IMR-90 (cell line): ENCODE measurements around the gene IL6ST. TPM values are rescaled to one million over a fixed set of nuclear protein-coding genes. Genes with fewer than 3 reads are reported as not detected.
A peak's percentile ranks its signal among the peaks of the same experiment; 100 is the strongest.

ENCODE experiments used
- ATAC-seq: fragments of 200-7000 bp; cut with Tn5 transposase; 2 replicates; pipeline ENCODE4 v1.9.1; 2020; ENCODE audit warnings: low read depth, mild to moderate bottlenecking, moderate library complexity
- BruUV-seq: library from RNA; stranded (reverse); fragments of 400-500 nt; replicated peaks from 2 replicates; lab custom pipeline; 2021; lab: Mats Ljungman, UMichigan
- CTCF ChIA-PET: fragments of 300-600 bp; formaldehyde crosslinking; extraction: SDS; loops from one replicate; lab custom pipeline; 2021; ENCODE audit warnings: antibody characterized with exemption; lab: Yijun Ruan, JAX
- POLR2A ChIA-PET: fragments of 300-600 bp; sonication (Branson Sonifier 250); formaldehyde crosslinking; loops from one replicate; lab custom pipeline; 2022; ENCODE audit warnings: antibody characterized with exemption; ENCODE audit not compliant: unreplicated experiment; lab: Charles Lee
- DNase-seq: peaks from one replicate; pipeline ENCODE4 v3.0.0; 2013
- H2AFZ ChIP-seq: replicated peaks from 2 replicates; pipeline ENCODE3; 2013; ENCODE audit warnings: low read length, mild to moderate bottlenecking; ENCODE audit not compliant: poor library complexity
- H2AK5ac ChIP-seq: 2 replicates; pipeline ENCODE4 v1.6.1; 2013; ENCODE audit warnings: low read depth, low read length, inconsistent platforms
- H2AK9ac ChIP-seq: replicated peaks from 2 replicates; pipeline ENCODE3; 2013; ENCODE audit warnings: mild to moderate bottlenecking, low read depth, low read length, moderate library complexity; ENCODE audit not compliant: poor library complexity
- H2BK120ac ChIP-seq: 2 replicates; pipeline ENCODE4 v1.6.1; 2013; ENCODE audit warnings: low read depth, low read length, inconsistent platforms
- H2BK15ac ChIP-seq: 3 replicates; pipeline ENCODE4 v1.6.1; 2013; ENCODE audit warnings: low read depth, low read length, inconsistent platforms
- H2BK20ac ChIP-seq: 2 replicates; pipeline ENCODE4 v1.6.1; 2013; ENCODE audit warnings: low read depth, mild to moderate bottlenecking, inconsistent platforms, low read length, moderate library complexity
- H2BK5ac ChIP-seq: 2 replicates; pipeline ENCODE4 v1.6.1; 2013; ENCODE audit warnings: mild to moderate bottlenecking, low read depth, low read length, inconsistent platforms; ENCODE audit not compliant: poor library complexity, severe bottlenecking
- H3K14ac ChIP-seq: replicated peaks from 2 replicates; pipeline ENCODE4 v1.6.1; 2013; ENCODE audit warnings: low read depth, low read length, inconsistent platforms
- H3K18ac ChIP-seq: 2 replicates; pipeline ENCODE4 v1.6.1; 2013; ENCODE audit warnings: low read depth, low read length, control low read depth
- H3K23ac ChIP-seq: 2 replicates; pipeline ENCODE4 v1.6.1; 2013; ENCODE audit warnings: low read depth, low read length, inconsistent platforms
- H3K27ac ChIP-seq: 2 replicates; pipeline ENCODE4 v1.5.1; 2013; ENCODE audit warnings: mild to moderate bottlenecking, control low read depth, low read length; ENCODE audit not compliant: insufficient read depth
- H3K27me3 ChIP-seq: 2 replicates; pipeline ENCODE4 v1.6.1; 2013; ENCODE audit warnings: low read length; ENCODE audit not compliant: control insufficient read depth, insufficient read depth
- H3K36me3 ChIP-seq: 2 replicates; pipeline ENCODE4 v1.6.1; 2013; ENCODE audit warnings: low read length, mixed read lengths; ENCODE audit not compliant: control insufficient read depth, insufficient read depth
- H3K4ac ChIP-seq: 2 replicates; pipeline ENCODE4 v1.6.1; 2013; ENCODE audit warnings: low read depth, low read length, inconsistent platforms
- H3K4me1 ChIP-seq: 2 replicates; pipeline ENCODE4 v1.6.1; 2013; ENCODE audit warnings: low read length, mixed read lengths; ENCODE audit not compliant: control insufficient read depth, insufficient read depth
- H3K4me2 ChIP-seq: 2 replicates; pipeline ENCODE4 v1.6.1; 2013; ENCODE audit warnings: low read depth, mild to moderate bottlenecking, control low read depth, low read length, moderate library complexity
- H3K4me3 ChIP-seq: 2 replicates; pipeline ENCODE4 v1.5.1; 2013; ENCODE audit warnings: low read depth, mild to moderate bottlenecking, control low read depth, low read length, moderate library complexity; ENCODE audit not compliant: insufficient read depth
- H3K56ac ChIP-seq: 2 replicates; pipeline ENCODE4 v1.6.1; 2013; ENCODE audit warnings: low read length, inconsistent platforms; ENCODE audit not compliant: insufficient read depth; ENCODE audit errors: extremely low read depth
- H3K79me1 ChIP-seq, 2 experiments: 2 replicates each; pipeline ENCODE4 v1.6.1; 2013; ENCODE audit warnings: low read length in 2 of 2, inconsistent platforms in 1 of 2, low read depth in 1 of 2
- H3K9ac ChIP-seq: 2 replicates; pipeline ENCODE4 v1.6.1; 2013; ENCODE audit warnings: low read depth, low read length, control low read depth
- H3K9me1 ChIP-seq: 2 replicates; pipeline ENCODE4 v1.6.1; 2013; ENCODE audit warnings: low read length, inconsistent platforms; ENCODE audit not compliant: insufficient read depth
- H3K9me3 ChIP-seq: 2 replicates; pipeline ENCODE4 v1.6.1; 2013; ENCODE audit warnings: low read length; ENCODE audit not compliant: control insufficient read depth, insufficient read depth
- H4K20me1 ChIP-seq: 2 replicates; pipeline ENCODE4 v1.6.1; 2013; ENCODE audit warnings: low read length, inconsistent platforms; ENCODE audit not compliant: insufficient read depth
- H4K5ac ChIP-seq: 2 replicates; pipeline ENCODE4 v1.6.1; 2013; ENCODE audit warnings: mild to moderate bottlenecking, low read depth, low read length, control low read depth
- H4K8ac ChIP-seq, 2 experiments: 2 replicates each; pipeline ENCODE4 v1.6.1; 2013; ENCODE audit warnings: low read depth in 2 of 2, low read length in 2 of 2, control low read depth in 1 of 2, inconsistent platforms in 1 of 2
- H4K91ac ChIP-seq: 2 replicates; pipeline ENCODE4 v1.6.1; 2013; ENCODE audit warnings: low read depth, low read length, inconsistent platforms; ENCODE audit not compliant: insufficient read depth
- BHLHE40 ChIP-seq: fragments of 150-350 bp; IDR thresholded peaks from 2 replicates; pipeline ENCODE4 v1.6.1; 2016; ENCODE audit warnings: mild to moderate bottlenecking, low read depth, low read length
- CEBPB ChIP-seq: IDR thresholded peaks from 2 replicates; pipeline ENCODE4 v1.6.1; 2012; ENCODE audit warnings: low read depth, low read length, improper control_type of control experiment
- FOS ChIP-seq: fragments of 150-350 bp; IDR thresholded peaks from 2 replicates; pipeline ENCODE4 v1.6.1; 2016; ENCODE audit warnings: low read depth, low read length
- MXI1 ChIP-seq: IDR thresholded peaks from 2 replicates; pipeline ENCODE4 v1.6.1; 2012; ENCODE audit warnings: low read depth, mild to moderate bottlenecking, low read length, moderate library complexity, borderline replicate concordance
- POLR2A ChIP-seq: IDR thresholded peaks from 2 replicates; pipeline ENCODE4 v1.6.1; 2012; ENCODE audit warnings: mild to moderate bottlenecking, low read depth, low read length
- RCOR1 ChIP-seq: IDR thresholded peaks from 2 replicates; pipeline ENCODE4 v1.6.1; 2012; ENCODE audit warnings: mild to moderate bottlenecking, low read length, improper control_type of control experiment; ENCODE audit not compliant: insufficient replicate concordance
- RFX5 ChIP-seq: IDR thresholded peaks from 2 replicates; pipeline ENCODE4 v1.8.0; 2012; ENCODE audit warnings: low read depth, mild to moderate bottlenecking, low read length, moderate library complexity
- SMC3 ChIP-seq: fragments of 150-350 bp; IDR thresholded peaks from 2 replicates; pipeline ENCODE4 v1.6.1; 2016; ENCODE audit warnings: low read depth, mild to moderate bottlenecking, antibody characterized with exemption, low read length, moderate library complexity
- whole genome bisulfite sequencing, 2 experiments: methylation state at CpG; one replicate each; pipeline versions ENCODE4 v1.1.5 to v1.1.7; 2013; ENCODE audit warnings: missing lambda C conversion rate in 2 of 2; ENCODE audit not compliant: insufficient read length in 1 of 2; ENCODE audit errors: extremely low coverage in 2 of 2; 5-methylcytosine and 5-hydroxymethylcytosine counted together
- dilution Hi-C: fragments of 300-500 bp; cut with HindIII; formaldehyde crosslinking; loops from one replicate; pipeline ENCODE4 v1.14.3; 2018; ENCODE audit warnings: low sequenced_read_pairs; ENCODE audit not compliant: unreplicated experiment
- in situ Hi-C: fragments of 300-500 bp; cut with MboI; formaldehyde crosslinking; loops from 3 replicates; pipeline ENCODE4 v1.14.3; 2019; ENCODE audit warnings: low sequenced_read_pairs, inconsistent platforms, mixed read lengths
- intact Hi-C: fragments of 100-400 bp; cut with micrococcal nuclease; formaldehyde crosslinking; loops from 2 replicates; pipeline ENCODE4 v1.10.0; 2022
- polyA plus RNA-seq, 3 experiments: library from polyadenylated mRNA; depleted of rRNA; stranded (reverse); fragments of >200 nt; gene quantifications; 2 replicates each; pipeline ENCODE4 v1.2.3, GENCODE V29; 2012; ENCODE audit warnings: low replicate concordance in 1 of 3
- total RNA-seq: library from RNA; depleted of rRNA; stranded (reverse); fragments of >200 nt; gene quantifications from 2 replicates; pipeline ENCODE4 v1.2.3, GENCODE V29; 2012
- TF ChIP-seq, protein P1 (sequence below): fragments of 150-350 bp; IDR thresholded peaks from 2 replicates; pipeline ENCODE4 v1.6.1; 2017; ENCODE audit warnings: mild to moderate bottlenecking, antibody characterized with exemption, low read length, low read depth

Gene IL6ST
- total and polyA plus RNA-seq, 2 of the 4 experiments (the other 2 are of a cell fraction): 90.6 to 506 TPM

DNA sequence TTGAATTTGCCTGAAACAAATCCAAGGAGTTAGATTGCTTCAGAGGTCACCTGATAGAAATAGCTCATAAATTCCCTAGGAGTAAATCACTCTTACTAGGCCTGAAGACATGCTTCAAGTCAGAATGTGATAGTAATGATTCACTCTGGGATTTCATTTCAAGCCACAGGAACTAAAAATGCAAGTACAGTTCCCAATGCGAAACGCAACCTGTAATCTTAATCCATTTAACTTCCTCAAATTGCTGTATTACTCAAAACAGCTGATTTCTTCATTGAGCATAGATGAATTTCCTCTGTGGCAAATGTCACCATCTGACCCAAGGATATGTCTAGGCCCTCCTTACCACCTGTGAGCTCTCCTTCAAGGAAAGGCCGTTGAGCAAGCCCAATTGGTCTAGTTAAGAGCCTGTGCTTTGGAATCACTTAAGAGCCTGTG is 32.1 kb upstream of the IL6ST start:
- ChIA-PET CTCF (no interaction called here), POLR2A (interaction anchor here (0.7 to 0.8 kb wide), 2 partner anchors 100 to 119 kb away, joined by 4 to 5 read pairs; no protein-coding TSS in a partner anchor)
- peak overlapping the region; percentile 89 for H3K4ac ChIP-seq
- dilution Hi-C loops: no loop called here
- peak overlapping the region; percentile 79 for H2AFZ ChIP-seq
- no CpG with 5 or more reads among the region's 3 CpGs for WGBS, 2 experiments
- no TSS peak for BruUV-seq
- peak overlapping the region; percentile 56; the same call in 1 of the 2 replicates for H3K27ac ChIP-seq
- H2BK15ac ChIP-seq: peak overlapping the region; percentile 27; the same call in 1 of the 3 replicates
- peak overlapping the region; percentile 9 to 87; a peak in 2 of 4 replicates for H4K8ac ChIP-seq
- peak overlapping the region; percentile 84; the same call in 1 of the 2 replicates for H3K18ac ChIP-seq
- 0 out of 2 replicates have a peak, but pooled peaks cover 2% of the 10 kb centered on the region for H3K9me3 ChIP-seq
- in situ Hi-C loops: no loop called here
- H3K79me1 ChIP-seq: peaks cover 0 to 3% of the 10 kb centered on the region in 2 experiments; a peak in 1 of 4 replicates
- H4K20me1 ChIP-seq: no peaks in the 10 kb centered on the region
- no peak overlapping the region for H3K4me3 ChIP-seq
- H2AK9ac ChIP-seq: no peak overlapping the region
- peak overlapping the region; percentile 58; the same call in 1 of the 2 replicates for H3K23ac ChIP-seq
- no peaks in the 10 kb centered on the region for H3K27me3 ChIP-seq
- peak overlapping the region; percentile 76; the same call in 1 of the 2 replicates for H3K4me2 ChIP-seq
- peak; percentile 94 for DNase-seq
- H3K36me3 ChIP-seq: no peaks in the 10 kb centered on the region
- TF ChIP-seq BHLHE40: peak; percentile 63; the same call in 1 of the 2 replicates
- no peak for TF ChIP-seq SMC3
- TF ChIP-seq RCOR1: no peak
- peak; percentile 88 for TF ChIP-seq CEBPB
- TF ChIP-seq FOS: 0 out of 2 replicates have a peak, but pooled peaks have one; percentile 38
- no peak for TF ChIP-seq MXI1
- no peak for TF ChIP-seq POLR2A
- no peak for TF ChIP-seq RFX5
- TF ChIP-seq, protein P1, sequence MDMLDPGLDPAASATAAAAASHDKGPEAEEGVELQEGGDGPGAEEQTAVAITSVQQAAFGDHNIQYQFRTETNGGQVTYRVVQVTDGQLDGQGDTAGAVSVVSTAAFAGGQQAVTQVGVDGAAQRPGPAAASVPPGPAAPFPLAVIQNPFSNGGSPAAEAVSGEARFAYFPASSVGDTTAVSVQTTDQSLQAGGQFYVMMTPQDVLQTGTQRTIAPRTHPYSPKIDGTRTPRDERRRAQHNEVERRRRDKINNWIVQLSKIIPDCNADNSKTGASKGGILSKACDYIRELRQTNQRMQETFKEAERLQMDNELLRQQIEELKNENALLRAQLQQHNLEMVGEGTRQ: peak; percentile 60
- H2BK5ac ChIP-seq: peak overlapping the region; percentile 94
- H4K91ac ChIP-seq: peak overlapping the region; percentile 47; the same call in 1 of the 2 replicates
- no peak overlapping the region for H3K9ac ChIP-seq
- peak overlapping the region; percentile 92 for H2BK120ac ChIP-seq
- intact Hi-C loops: no loop called here
- peak overlapping the region; percentile 83 for H3K14ac ChIP-seq
- peaks cover 4% of the 10 kb centered on the region; the same call in 1 of the 2 replicates for H3K4me1 ChIP-seq
- H2BK20ac ChIP-seq: peak overlapping the region; percentile 97
- no peak overlapping the region for H3K56ac ChIP-seq
- ATAC-seq: peak; percentile 81
- peak overlapping the region; percentile 38 for H2AK5ac ChIP-seq
- peak overlapping the region; percentile 79; the same call in 1 of the 2 replicates for H4K5ac ChIP-seq
- H3K9me1 ChIP-seq: peaks cover 5% of the 10 kb centered on the region; the same call in 1 of the 2 replicates
